Naive thymus-derived CD4-positive, alpha-beta T cell (primary cell): ENCODE data around the gene SUGCT. TPM values are rescaled to one million over a fixed set of nuclear protein-coding genes. Genes with fewer than 3 reads are reported as not detected.

ENCODE experiments used
- ATAC-seq: fragments of 150-1000 bp; cut with Tn5 transposase; 2 replicates; pipeline ENCODE4 v1.10.0; 2021; ENCODE audit warnings: mild to moderate bottlenecking, moderate library complexity
- CTCF ChIA-PET: fragments of 350-600 bp; sonication (Branson Sonifier 250); formaldehyde crosslinking; loops from one replicate; lab custom pipeline; 2021; ENCODE audit warnings: antibody characterized with exemption; lab: Charles Lee
- POLR2A ChIA-PET: fragments of 350-600 bp; sonication (Branson Sonifier 250); formaldehyde crosslinking; loops from one replicate; lab custom pipeline; 2021; ENCODE audit warnings: antibody characterized with exemption, inconsistent platforms; lab: Charles Lee
- DNase-seq, 9 donors: peaks; one replicate each; pipeline versions ENCODE4 v3.0.0 to v3.0.0-alpha.2; 2020 to 2022; ENCODE audit warnings: mixed read lengths in 1 of 9
- H3K27ac ChIP-seq: one replicate; pipeline ENCODE4 v1.7.0; 2013; ENCODE audit warnings: mild to moderate bottlenecking, low read depth, low read length, moderate library complexity
- H3K27me3 ChIP-seq, 2 donors: one replicate each; pipeline ENCODE4 v1.7.0; 2013; ENCODE audit warnings: low read length in 2 of 2, mild to moderate bottlenecking in 2 of 2, moderate library complexity in 2 of 2; ENCODE audit not compliant: control insufficient read depth in 2 of 2, insufficient read depth in 2 of 2
- H3K36me3 ChIP-seq, 3 experiments: 1 replicate in 2 of 3; 2 replicates in 1 of 3; pipeline ENCODE4 v1.7.0; 2013; ENCODE audit warnings: low read length in 3 of 3, mild to moderate bottlenecking in 3 of 3, moderate library complexity in 1 of 3; ENCODE audit not compliant: insufficient read depth in 3 of 3, control insufficient read depth in 2 of 3
- H3K4me1 ChIP-seq, 2 donors: one replicate each; pipeline ENCODE4 v1.7.0; 2013; ENCODE audit warnings: low read length in 2 of 2, mild to moderate bottlenecking in 2 of 2, moderate library complexity in 1 of 2; ENCODE audit not compliant: control insufficient read depth in 2 of 2, insufficient read depth in 2 of 2
- H3K4me3 ChIP-seq: 2 replicates; pipeline ENCODE4 v1.7.0; 2013; ENCODE audit warnings: mild to moderate bottlenecking, low read length
- H3K9me3 ChIP-seq, 3 experiments: 1 replicate in 2 of 3; 2 replicates in 1 of 3; pipeline ENCODE4 v1.7.0; 2013; ENCODE audit warnings: low read length in 3 of 3; ENCODE audit not compliant: control insufficient read depth in 2 of 3
- H3K27ac Mint-ChIP-seq, 9 donors: one replicate each; pipeline ENCODE4 v1.8.0; 2020 to 2022; ENCODE audit warnings: mixed read lengths in 9 of 9, mild to moderate bottlenecking in 8 of 9, moderate library complexity in 5 of 9, inconsistent platforms in 2 of 9
- H3K27me3 Mint-ChIP-seq, 5 donors: one replicate each; pipeline ENCODE4 v1.8.0; 2021 to 2022; ENCODE audit warnings: mixed read lengths in 5 of 5, mild to moderate bottlenecking in 1 of 5
- H3K36me3 Mint-ChIP-seq, 5 donors: one replicate each; pipeline ENCODE4 v1.8.0; 2020 to 2022; ENCODE audit warnings: mixed read lengths in 5 of 5, mild to moderate bottlenecking in 3 of 5, inconsistent platforms in 1 of 5
- H3K4me1 Mint-ChIP-seq, 7 donors: one replicate each; pipeline ENCODE4 v1.8.0; 2020 to 2022; ENCODE audit warnings: mixed read lengths in 7 of 7, mild to moderate bottlenecking in 3 of 7, inconsistent platforms in 1 of 7
- H3K4me3 Mint-ChIP-seq, 10 donors: one replicate each; pipeline ENCODE4 v1.8.0; 2020 to 2022; ENCODE audit warnings: mild to moderate bottlenecking in 10 of 10, mixed read lengths in 10 of 10, moderate library complexity in 6 of 10, inconsistent platforms in 2 of 10
- H3K9me3 Mint-ChIP-seq, 11 donors: one replicate each; pipeline ENCODE4 v1.8.0; 2020 to 2022; ENCODE audit warnings: mixed read lengths in 11 of 11, mild to moderate bottlenecking in 4 of 11, inconsistent platforms in 1 of 11, moderate library complexity in 1 of 11
- intact Hi-C, 2 donors: fragments of 100-400 bp; cut with micrococcal nuclease; formaldehyde crosslinking; loops; one replicate each; pipeline ENCODE4 v1.15.1; 2023
- polyA plus RNA-seq, 2 donors: library from polyadenylated mRNA; unstranded; fragments of 300-500 nt; fragmentation: Illumina TruSeq; gene quantifications; one replicate each; pipeline ENCODE4 v1.2.3, GENCODE V29; 2021
- total RNA-seq, 6 experiments: library from RNA in 5 of 6; stranded (reverse) in 5 of 6; gene quantifications; 1 replicate in 5 of 6; 2 replicates in 1 of 6; pipeline ENCODE4 v1.2.3 and lab custom pipeline; 2021 to 2026

Gene SUGCT
- total and polyA plus RNA-seq, 7 experiments from 2014 or later, result 0.95 to 2.7 (median 2.2) TPM; not detected in 1

- Mint-ChIP-seq H3K27me3 (no peaks in the 10 kb centered on the region), H3K36me3 (peaks cover 0 to 4% (median 2%) of the 10 kb centered on the region in 5 donors), H3K4me3 (no peak overlapping the region), H3K4me1 (no peaks in the 10 kb centered on the region), H3K27ac (no peak overlapping the region), H3K9me3 (peaks cover 0 to 15% (median 7%) of the 10 kb centered on the region in 11 donors)
- Histone ChIP-seq H3K36me3 (no peaks in the 10 kb centered on the region), H3K4me1 (no peaks in the 10 kb centered on the region), H3K9me3 (no peaks in the 10 kb centered on the region), H3K27me3 (no peaks in the 10 kb centered on the region), H3K27ac (no peak overlapping the region), H3K4me3 (no peak overlapping the region)
- ATAC-seq (no peak), DNase-seq (no peak)
- intact Hi-C loops, result no loop called here
- POLR2A ChIA-PET, result no interaction called here
- CTCF ChIA-PET, result no interaction called here
Measured at GRCh38 chr7:40331915-40332314, 197.1 kb downstream of the SUGCT start.

DNA sequence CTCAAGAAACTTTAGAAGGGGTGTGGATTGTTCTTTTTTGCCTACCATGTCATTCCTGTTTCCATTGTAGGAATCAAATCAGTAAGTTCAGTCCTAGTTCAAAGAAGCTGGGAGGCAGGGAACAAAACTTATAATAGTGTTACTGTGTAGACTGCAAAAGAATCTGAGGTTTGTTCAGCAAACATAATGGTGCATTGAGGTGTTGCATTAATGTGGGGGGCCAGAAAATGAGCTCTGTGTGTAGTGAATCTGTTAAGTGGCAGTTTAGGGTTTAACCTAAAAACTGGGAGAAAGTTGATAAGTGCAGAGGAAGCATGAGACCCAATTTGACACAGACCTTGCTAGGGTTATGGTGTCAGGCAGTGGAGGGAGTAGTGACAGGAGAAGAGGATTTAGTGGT lies 197.7 kb downstream of the SUGCT start:
- Mint-ChIP-seq H3K36me3 (peaks cover 0 to 5% (median 4%) of the 10 kb centered on the region in 5 donors), H3K27me3 (peaks cover 0 to 3% (median 0%) of the 10 kb centered on the region in 5 donors), H3K27ac (no peak overlapping the region), H3K9me3 (peaks cover 0 to 21% (median 10%) of the 10 kb centered on the region in 11 donors), H3K4me1 (no peaks in the 10 kb centered on the region), H3K4me3 (no peak overlapping the region)
- H3K4me1 ChIP-seq, result no peaks in the 10 kb centered on the region
- H3K27ac ChIP-seq, result no peak overlapping the region
- H3K36me3 ChIP-seq, result no peaks in the 10 kb centered on the region
- CTCF ChIA-PET, result no interaction called here
- no peaks in the 10 kb centered on the region for H3K27me3 ChIP-seq
- POLR2A ChIA-PET, result no interaction called here
- DNase-seq (no peak), ATAC-seq (no peak)
- intact Hi-C loops, result no loop called here
- H3K4me3 ChIP-seq, result no peak overlapping the region
- no peaks in the 10 kb centered on the region for H3K9me3 ChIP-seq

GRCh38 chr7:40341836-40342235 lies 207.0 kb downstream of the SUGCT start:
- DNase-seq (no peak), ATAC-seq (no peak)
- Mint-ChIP-seq H3K27me3 (peaks cover 0 to 5% (median 0%) of the 10 kb centered on the region in 5 donors), H3K9me3 (peaks cover 0 to 30% (median 16%) of the 10 kb centered on the region in 11 donors), H3K4me1 (no peaks in the 10 kb centered on the region), H3K27ac (no peak overlapping the region), H3K36me3 (peaks cover 0 to 11% (median 7%) of the 10 kb centered on the region in 5 donors), H3K4me3 (no peak overlapping the region)
- H3K27ac ChIP-seq, result no peak overlapping the region
- intact Hi-C loops, result no loop called here
- H3K9me3 ChIP-seq, result no peaks in the 10 kb centered on the region
- H3K36me3 ChIP-seq, result no peaks in the 10 kb centered on the region
- no peak overlapping the region for H3K4me3 ChIP-seq
- no peaks in the 10 kb centered on the region for H3K4me1 ChIP-seq
- ChIA-PET CTCF (no interaction called here), POLR2A (no interaction called here)
- no peaks in the 10 kb centered on the region for H3K27me3 ChIP-seq

- H3K4me3 ChIP-seq, result no peak overlapping the region
- no peaks in the 10 kb centered on the region for H3K9me3 Mint-ChIP-seq
- H3K36me3 ChIP-seq, result no peaks in the 10 kb centered on the region
- no peaks in the 10 kb centered on the region for H3K4me1 ChIP-seq
- H3K36me3 Mint-ChIP-seq, result no peaks in the 10 kb centered on the region
- H3K27ac ChIP-seq, result no peak overlapping the region
- H3K27me3 ChIP-seq, result no peaks in the 10 kb centered on the region
- intact Hi-C loops, result no loop called here
- no peak overlapping the region for H3K27ac Mint-ChIP-seq
- H3K27me3 Mint-ChIP-seq, result no peaks in the 10 kb centered on the region
- ChIA-PET POLR2A (no interaction called here), CTCF (no interaction called here)
- no peak overlapping the region for H3K4me3 Mint-ChIP-seq
- H3K4me1 Mint-ChIP-seq, result peaks cover 0 to 1% (median 0%) of the 10 kb centered on the region in 7 donors
- H3K9me3 ChIP-seq, result no peaks in the 10 kb centered on the region
- no peak for ATAC-seq
- DNase-seq, result no peak
Measured at GRCh38 chr7:40346554-40346953, 211.7 kb downstream of the SUGCT start.

- H3K27ac ChIP-seq, result no peak overlapping the region
- no peaks in the 10 kb centered on the region for H3K27me3 ChIP-seq
- no peaks in the 10 kb centered on the region for H3K36me3 ChIP-seq
- H3K4me1 ChIP-seq, result no peaks in the 10 kb centered on the region
- no peaks in the 10 kb centered on the region for H3K9me3 ChIP-seq
- no peak overlapping the region for H3K27ac Mint-ChIP-seq
- no peak for DNase-seq
- CTCF ChIA-PET, result no interaction called here
- ATAC-seq, result no peak
- H3K4me1 Mint-ChIP-seq, result peaks cover 0 to 1% (median 0%) of the 10 kb centered on the region in 7 donors
- peaks cover 0 to 6% (median 0%) of the 10 kb centered on the region in 5 donors for H3K27me3 Mint-ChIP-seq
- no peak overlapping the region for H3K4me3 ChIP-seq
- H3K36me3 Mint-ChIP-seq, result peaks cover 0 to 4% (median 0%) of the 10 kb centered on the region in 5 donors
- intact Hi-C loops, result no loop called here
- POLR2A ChIA-PET, result no interaction called here
- no peaks in the 10 kb centered on the region for H3K9me3 Mint-ChIP-seq
- H3K4me3 Mint-ChIP-seq, result no peak overlapping the region
Measured at GRCh38 chr7:40348126-40348728, 213.4 kb downstream of the SUGCT start.

- Mint-ChIP-seq H3K9me3 (peaks cover 0 to 1% (median 0%) of the 10 kb centered on the region in 11 donors), H3K27ac (no peak overlapping the region), H3K4me1 (peaks cover 0 to 1% (median 0%) of the 10 kb centered on the region in 7 donors), H3K4me3 (no peak overlapping the region), H3K36me3 (peaks cover 0 to 4% (median 0%) of the 10 kb centered on the region in 5 donors), H3K27me3 (peaks cover 0 to 6% (median 0%) of the 10 kb centered on the region in 5 donors)
- ATAC-seq, result no peak
- Histone ChIP-seq H3K27me3 (no peaks in the 10 kb centered on the region), H3K27ac (no peak overlapping the region), H3K36me3 (no peaks in the 10 kb centered on the region), H3K4me1 (no peaks in the 10 kb centered on the region), H3K4me3 (no peak overlapping the region), H3K9me3 (no peaks in the 10 kb centered on the region)
- ChIA-PET POLR2A (no interaction called here), CTCF (no interaction called here)
- intact Hi-C loops, result no loop called here
- DNase-seq, result no peak
Measured at GRCh38 chr7:40350100-40350499, 215.3 kb downstream of the SUGCT start.

GRCh38 chr7:40354711-40355110 lies 219.9 kb downstream of the SUGCT start:
- Histone ChIP-seq H3K27ac (no peak overlapping the region), H3K4me1 (no peaks in the 10 kb centered on the region), H3K27me3 (no peaks in the 10 kb centered on the region), H3K4me3 (no peak overlapping the region), H3K36me3 (no peaks in the 10 kb centered on the region), H3K9me3 (no peaks in the 10 kb centered on the region)
- CTCF ChIA-PET, result no interaction called here
- Mint-ChIP-seq H3K4me3 (no peak overlapping the region), H3K27ac (no peak overlapping the region), H3K27me3 (peaks cover 0 to 6% (median 0%) of the 10 kb centered on the region in 5 donors), H3K36me3 (peaks cover 0 to 4% (median 0%) of the 10 kb centered on the region in 5 donors), H3K4me1 (peaks cover 0 to 1% (median 0%) of the 10 kb centered on the region in 7 donors), H3K9me3 (peaks cover 0 to 3% (median 0%) of the 10 kb centered on the region in 11 donors)
- POLR2A ChIA-PET, result no interaction called here
- intact Hi-C loops, result no loop called here
- no peak for ATAC-seq
- DNase-seq, result no peak
